Testis (tissue), 2 donors: ENCODE measurements around the gene RNF223.

ENCODE experiments used
- POLR2A ChIP-seq: fragments of 450-650 bp; IDR thresholded peaks from one replicate; pipeline ENCODE4 v1.6.1; 2017; ENCODE audit warnings: antibody characterized with exemption, mild to moderate bottlenecking, moderate library complexity
- TF ChIP-seq, protein P1 (sequence below), 3 experiments: fragments of 450-650 bp in 2 of 3; fragments of 200-600 bp in 1 of 3; sonication (generic) in 1 of 3; IDR thresholded peaks; one replicate each; pipeline ENCODE4 v1.5.1; 2016 to 2019; ENCODE audit warnings: antibody characterized with exemption in 3 of 3, mild to moderate bottlenecking in 2 of 3, moderate library complexity in 1 of 3

DNA sequence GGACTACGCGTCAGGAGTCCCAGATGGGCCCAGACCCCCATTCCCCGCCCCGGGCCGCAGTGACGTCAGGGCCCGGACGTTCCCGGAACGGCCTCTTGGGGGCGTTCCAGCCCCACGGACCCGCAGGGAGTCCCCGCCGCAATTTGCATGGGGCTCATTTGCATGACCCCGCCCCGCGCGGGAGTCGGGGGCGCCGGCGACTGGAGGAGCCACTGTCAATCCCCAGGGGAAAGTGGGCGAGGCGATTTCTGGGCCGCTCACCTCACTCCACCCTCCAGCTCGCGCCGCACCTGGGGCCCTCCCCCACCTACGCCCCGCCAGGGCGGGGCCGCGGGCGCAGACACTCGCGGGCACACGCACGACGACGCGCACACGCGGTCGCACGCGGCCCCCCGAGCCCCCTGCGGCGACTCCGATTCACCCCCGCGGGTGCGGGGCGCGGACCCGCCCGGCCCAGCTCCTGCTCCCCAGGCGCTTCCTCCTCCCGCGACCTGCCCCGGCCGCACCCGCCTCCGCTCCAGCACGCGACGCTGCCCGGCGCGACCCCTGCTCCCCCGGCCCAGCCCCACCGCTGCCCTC lies 41.0 kb downstream of the RNF223 start:
- TF ChIP-seq, protein P1, sequence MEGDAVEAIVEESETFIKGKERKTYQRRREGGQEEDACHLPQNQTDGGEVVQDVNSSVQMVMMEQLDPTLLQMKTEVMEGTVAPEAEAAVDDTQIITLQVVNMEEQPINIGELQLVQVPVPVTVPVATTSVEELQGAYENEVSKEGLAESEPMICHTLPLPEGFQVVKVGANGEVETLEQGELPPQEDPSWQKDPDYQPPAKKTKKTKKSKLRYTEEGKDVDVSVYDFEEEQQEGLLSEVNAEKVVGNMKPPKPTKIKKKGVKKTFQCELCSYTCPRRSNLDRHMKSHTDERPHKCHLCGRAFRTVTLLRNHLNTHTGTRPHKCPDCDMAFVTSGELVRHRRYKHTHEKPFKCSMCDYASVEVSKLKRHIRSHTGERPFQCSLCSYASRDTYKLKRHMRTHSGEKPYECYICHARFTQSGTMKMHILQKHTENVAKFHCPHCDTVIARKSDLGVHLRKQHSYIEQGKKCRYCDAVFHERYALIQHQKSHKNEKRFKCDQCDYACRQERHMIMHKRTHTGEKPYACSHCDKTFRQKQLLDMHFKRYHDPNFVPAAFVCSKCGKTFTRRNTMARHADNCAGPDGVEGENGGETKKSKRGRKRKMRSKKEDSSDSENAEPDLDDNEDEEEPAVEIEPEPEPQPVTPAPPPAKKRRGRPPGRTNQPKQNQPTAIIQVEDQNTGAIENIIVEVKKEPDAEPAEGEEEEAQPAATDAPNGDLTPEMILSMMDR (IDR thresholded peaks at IDR 0.05): peak; percentile 53 to 72 (median 65)
- TF ChIP-seq POLR2A: no peak
